HepG2 (cell line): ENCODE results near the gene ABCG8. TPM values are rescaled to one million over a fixed set of nuclear protein-coding genes. Genes with fewer than 3 reads are reported as not detected.

Experiments used
- ATAC-seq: fragments of 200-7000 bp; cut with Tn5 transposase; 3 replicates; pipeline ENCODE4 v1.9.1; 2020; ENCODE audit warnings: mild to moderate bottlenecking, moderate library complexity
- BruUV-seq: library from RNA; stranded (reverse); fragments of 400-500 nt; replicated peaks from 2 replicates; lab custom pipeline; 2021; lab: Mats Ljungman, UMichigan
- CTCF ChIA-PET: fragments of 300-600 bp; formaldehyde crosslinking; extraction: SDS; loops from one replicate; lab custom pipeline; 2021; ENCODE audit warnings: low total read pairs, inconsistent platforms, low intra/inter-chr PET ratio; lab: Yijun Ruan, JAX
- POLR2A ChIA-PET: fragments of 350-600 bp; sonication (Branson Sonifier 250); formaldehyde crosslinking; loops from one replicate; lab custom pipeline; 2020; ENCODE audit warnings: antibody characterized with exemption, inconsistent platforms; lab: Yijun Ruan, JAX
- DNase-seq: peaks from one replicate; pipeline ENCODE4 v3.0.0-alpha.2; 2015; ENCODE audit warnings: low spot score
- FAIRE-seq: peaks from 3 replicates; lab custom pipeline; 2011; peaks lifted over from hg19 to GRCh38; lab: Jason Lieb, UNC
- H2AFZ ChIP-seq: one replicate; pipeline ENCODE4 v1.6.1; 2011; ENCODE audit warnings: low read length, inconsistent platforms
- H3K27ac ChIP-seq: fragments of 300-600 bp; 3 replicates; pipeline ENCODE4 v1.8.0; 2011; ENCODE audit warnings: mixed run types, mild to moderate bottlenecking, mixed read lengths, low read length, inconsistent platforms; ENCODE audit not compliant: insufficient read depth; ENCODE audit errors: extremely low read length
- H3K27me3 ChIP-seq, 2 experiments: fragments of 200-600 bp in 1 of 2; 2 replicates in 1 of 2; 3 replicates in 1 of 2; pipeline versions ENCODE4 v1.6.0 to v1.8.0; 2011; ENCODE audit warnings: low read length in 2 of 2, mild to moderate bottlenecking in 2 of 2, moderate library complexity in 2 of 2, inconsistent platforms in 1 of 2; ENCODE audit not compliant: insufficient read depth in 2 of 2, control insufficient read depth in 1 of 2
- H3K36me3 ChIP-seq, 2 experiments: fragments of 200-600 bp in 1 of 2; replicated peaks in 1 of 2; 2 replicates in 1 of 2; 3 replicates in 1 of 2; pipeline versions ENCODE4 v1.5.1 to v1.8.0; 2011; ENCODE audit warnings: low read length in 2 of 2, inconsistent platforms in 1 of 2; ENCODE audit not compliant: insufficient read depth in 2 of 2, control insufficient read depth in 1 of 2
- H3K4me1 ChIP-seq: 2 replicates; pipeline ENCODE4 v1.5.1; 2012; ENCODE audit warnings: low read length, inconsistent platforms; ENCODE audit not compliant: insufficient read depth
- H3K4me2 ChIP-seq: 2 replicates; pipeline ENCODE4 v1.6.0; 2011; ENCODE audit warnings: low read depth, low read length, inconsistent platforms
- H3K4me3 ChIP-seq, 3 experiments: fragments of 200-600 bp in 1 of 3; sonication (generic), shearing (Covaris generic) in 1 of 3; replicated peaks in 1 of 3; 2 replicates each; pipeline ENCODE4 v1.5.1; 2011 to 2016; ENCODE audit warnings: low read length in 3 of 3, inconsistent platforms in 2 of 3, low read depth in 2 of 3, mild to moderate bottlenecking in 2 of 3, control low read depth in 1 of 3, mixed read lengths in 1 of 3; ENCODE audit not compliant: insufficient read depth in 1 of 3
- H3K79me2 ChIP-seq: one replicate; pipeline ENCODE4 v1.6.1; 2011; ENCODE audit warnings: low read length, inconsistent platforms; ENCODE audit not compliant: insufficient read depth
- H3K9ac ChIP-seq: 2 replicates; pipeline ENCODE4 v1.6.0; 2011; ENCODE audit warnings: mild to moderate bottlenecking, low read depth, low read length, inconsistent platforms; ENCODE audit not compliant: insufficient read depth
- H3K9me3 ChIP-seq: 2 replicates; pipeline ENCODE4 v1.5.1; 2012; ENCODE audit warnings: mild to moderate bottlenecking, low read length
- H4K20me1 ChIP-seq: 2 replicates; pipeline ENCODE4 v1.6.0; 2011; ENCODE audit warnings: inconsistent platforms, mild to moderate bottlenecking, low read length, moderate library complexity; ENCODE audit not compliant: insufficient read depth
- AKAP8 ChIP-seq: sonication (generic); formaldehyde crosslinking; IDR thresholded peaks from 2 replicates; pipeline ENCODE4 v1.5.1; 2020; ENCODE audit warnings: mild to moderate bottlenecking, missing genetic modification reagents
- BCL3 ChIP-seq: sonication (generic); formaldehyde crosslinking; IDR thresholded peaks from 2 replicates; pipeline ENCODE4 v1.5.1; 2020; ENCODE audit warnings: mild to moderate bottlenecking, missing genetic modification reagents, moderate library complexity
- NPAS2 ChIP-seq: sonication (generic); formaldehyde crosslinking; IDR thresholded peaks from 2 replicates; pipeline ENCODE4 v1.8.0; 2022; ENCODE audit warnings: mild to moderate bottlenecking, missing genetic modification reagents, borderline replicate concordance
- NR3C1 ChIP-seq: sonication (generic); formaldehyde crosslinking; IDR thresholded peaks from 2 replicates; pipeline ENCODE4 v1.4.0; 2020; ENCODE audit warnings: missing genetic modification reagents
- SOX6 ChIP-seq, 2 experiments: fragments of 450-650 bp in 1 of 2; sonication (generic) in 1 of 2; formaldehyde crosslinking in 1 of 2; IDR thresholded peaks; 2 replicates each; pipeline versions ENCODE4 v1.4.0 to v1.6.1; 2017 to 2020; ENCODE audit warnings: antibody characterized with exemption in 1 of 2, mild to moderate bottlenecking in 1 of 2, missing genetic modification reagents in 1 of 2
- WGBS: methylation state at CpG from one replicate; pipeline ENCODE4 v1.1.6; 2017; ENCODE audit warnings: low lambda C conversion rate; 5-methylcytosine and 5-hydroxymethylcytosine counted together
- in situ Hi-C: cut with HindIII; loops from 2 replicates; pipeline ENCODE4 v1.10.0; 2017; ENCODE audit warnings: low pct_unique_long_range_greater_than_20kb; ENCODE audit not compliant: extremely low pct_ligation_motif_present
- intact Hi-C: fragments of 100-400 bp; cut with micrococcal nuclease; formaldehyde crosslinking; loops from one replicate; pipeline ENCODE4 v1.10.0; 2022; ENCODE audit not compliant: unreplicated experiment
- polyA plus RNA-seq, 8 experiments: library from polyadenylated mRNA; depleted of rRNA in 3 of 8; stranded (reverse) in 7 of 8; unstranded in 1 of 8; fragments of >200 nt; fragmentation: Illumina TruSeq in 4 of 8; extraction: Trizol in 4 of 8; gene quantifications; 2 replicates each; pipeline versions ENCODE4 v1.2.1 to v1.2.3, GENCODE V29; 2011 to 2016; ENCODE audit warnings: low read depth in 4 of 8, missing spikeins in 1 of 8, mixed read lengths in 1 of 8; ENCODE audit not compliant: insufficient read depth in 1 of 8
- total RNA-seq, 5 experiments: library from RNA; depleted of rRNA; stranded (reverse); fragments of >200 nt; fragmentation: Illumina TruSeq; extraction: Trizol; gene quantifications; 2 replicates each; pipeline ENCODE4 v1.2.3, GENCODE V29; 2016; ENCODE audit warnings: low read depth in 1 of 5
- TF ChIP-seq, protein P1 (sequence below): sonication (generic); formaldehyde crosslinking; IDR thresholded peaks from 2 replicates; pipeline ENCODE4 v1.9.0; 2021; ENCODE audit warnings: missing genetic modification reagents, mild to moderate bottlenecking, borderline replicate concordance

ABCG8 gene
- total and polyA plus RNA-seq, 2 of the 13 experiments (the other 11 are each of a cell fraction or from before 2014, with no cell fraction given) = 8.1 to 8.8 TPM

GRCh38 chr2:43846140-43846793, 7.5 kb downstream of the ABCG8 start:
- CTCF ChIA-PET = no interaction called here
- no peak for FAIRE-seq
- POLR2A ChIA-PET = interaction anchor here (1.6 kb wide), 1 partner anchor 35 kb away, joined by 4 read pairs; no protein-coding TSS in a partner anchor
- H3K4me1 ChIP-seq = peaks cover 34% of the 10 kb centered on the region
- intact Hi-C loops (no loop called here), in situ Hi-C loops (no loop called here)
- H3K27ac ChIP-seq = no peak overlapping the region
- H2AFZ ChIP-seq = no peak overlapping the region
- no peak for DNase-seq
- no peak overlapping the region for H3K4me3 ChIP-seq
- WGBS = 97% methylated on average over 5 of the region's 5 CpGs
- no peak for ATAC-seq
- no peaks in the 10 kb centered on the region for H3K9me3 ChIP-seq
- H3K9ac ChIP-seq = no peak overlapping the region
- no TSS peak for BruUV-seq
- peaks cover 10 to 26% of the 10 kb centered on the region in 2 experiments; a peak in 4 of 5 replicates for H3K36me3 ChIP-seq
- TF ChIP-seq, protein P1, sequence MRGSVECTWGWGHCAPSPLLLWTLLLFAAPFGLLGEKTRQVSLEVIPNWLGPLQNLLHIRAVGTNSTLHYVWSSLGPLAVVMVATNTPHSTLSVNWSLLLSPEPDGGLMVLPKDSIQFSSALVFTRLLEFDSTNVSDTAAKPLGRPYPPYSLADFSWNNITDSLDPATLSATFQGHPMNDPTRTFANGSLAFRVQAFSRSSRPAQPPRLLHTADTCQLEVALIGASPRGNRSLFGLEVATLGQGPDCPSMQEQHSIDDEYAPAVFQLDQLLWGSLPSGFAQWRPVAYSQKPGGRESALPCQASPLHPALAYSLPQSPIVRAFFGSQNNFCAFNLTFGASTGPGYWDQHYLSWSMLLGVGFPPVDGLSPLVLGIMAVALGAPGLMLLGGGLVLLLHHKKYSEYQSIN (CRISPR knock-in tag) = no peak
- no peak for TF ChIP-seq NR3C1 (CRISPR knock-in tag)
- TF ChIP-seq AKAP8 (CRISPR knock-in tag) = no peak
- no peak for TF ChIP-seq NPAS2 (CRISPR knock-in tag)
- no peak for TF ChIP-seq BCL3
- TF ChIP-seq SOX6 (IDR thresholded peaks at IDR 0.05) = no peak
- no peak for TF ChIP-seq SOX6 (CRISPR knock-in tag; IDR thresholded peaks at IDR 0.05)
- no peaks in the 10 kb centered on the region for H3K27me3 ChIP-seq
- H4K20me1 ChIP-seq = no peaks in the 10 kb centered on the region
- H3K4me2 ChIP-seq = no peak overlapping the region
- peaks cover 3% of the 10 kb centered on the region for H3K79me2 ChIP-seq
